Activated CD4-positive, alpha-beta memory T cell treated with anti-CD3 and anti-CD28 coated beads, Interleukin-2, amount 10 ng/mL, durations not matched to agents 7 days and 5 days (primary cell): Measurements from ENCODE around the gene ASXL3. TPM values are rescaled to one million over a fixed set of nuclear protein-coding genes. Genes with fewer than 3 reads are reported as not detected.

Experiments
- CTCF ChIA-PET: fragments of 350-600 bp; sonication (Branson Sonifier 250); formaldehyde crosslinking; loops from one replicate; lab custom pipeline; 2021; ENCODE audit warnings: antibody characterized with exemption, inconsistent platforms; lab: Charles Lee
- POLR2A ChIA-PET: fragments of 350-600 bp; sonication (Branson Sonifier 250); formaldehyde crosslinking; loops from one replicate; lab custom pipeline; 2021; ENCODE audit warnings: antibody characterized with exemption; lab: Charles Lee
- DNase-seq: peaks from one replicate; pipeline ENCODE4 v3.0.0-alpha.2; 2020
- H3K27ac Mint-ChIP-seq: one replicate; pipeline ENCODE4 v1.8.0; 2021; ENCODE audit warnings: mild to moderate bottlenecking, mixed read lengths
- H3K27me3 Mint-ChIP-seq: one replicate; pipeline ENCODE4 v1.8.0; 2021; ENCODE audit warnings: mixed read lengths
- H3K36me3 Mint-ChIP-seq: one replicate; pipeline ENCODE4 v1.8.0; 2021; ENCODE audit warnings: low read depth, mixed read lengths
- H3K4me1 Mint-ChIP-seq: one replicate; pipeline ENCODE4 v1.8.0; 2021; ENCODE audit warnings: mixed read lengths
- H3K4me3 Mint-ChIP-seq: one replicate; pipeline ENCODE4 v1.8.0; 2021; ENCODE audit warnings: mild to moderate bottlenecking, mixed read lengths
- H3K9me3 Mint-ChIP-seq: one replicate; pipeline ENCODE4 v1.8.0; 2021; ENCODE audit warnings: mixed read lengths
- total RNA-seq, 2 experiments: library from RNA; stranded (reverse); gene quantifications; one replicate each; pipeline ENCODE4 v1.2.3, GENCODE V29; 2021

The ASXL3 gene
- total RNA-seq, 2 experiments from 2014 or later, result not detected

- no peaks in the 10 kb centered on the region for H3K27me3 Mint-ChIP-seq
- no peaks in the 10 kb centered on the region for H3K4me1 Mint-ChIP-seq
- ChIA-PET CTCF (no interaction called here), POLR2A (no interaction called here)
- peaks cover 10% of the 10 kb centered on the region for H3K9me3 Mint-ChIP-seq
- no peak overlapping the region for H3K27ac Mint-ChIP-seq
- no peaks in the 10 kb centered on the region for H3K36me3 Mint-ChIP-seq
- DNase-seq, result no peak
- H3K4me3 Mint-ChIP-seq, result no peak overlapping the region
These were observed 116.6 kb downstream of the ASXL3 start for GRCh38 chr18:33694593-33694992.

- H3K4me3 Mint-ChIP-seq, result no peak overlapping the region
These were observed 118.5 kb downstream of the ASXL3 start for GRCh38 chr18:33696332-33697162.

GRCh38 chr18:33697498-33697897 is 119.5 kb downstream of the ASXL3 start:
- DNase-seq, result no peak
- Mint-ChIP-seq H3K27ac (no peak overlapping the region), H3K4me3 (no peak overlapping the region), H3K4me1 (no peaks in the 10 kb centered on the region), H3K9me3 (peaks cover 4% of the 10 kb centered on the region), H3K36me3 (no peaks in the 10 kb centered on the region), H3K27me3 (no peaks in the 10 kb centered on the region)
- POLR2A ChIA-PET, result no interaction called here
- CTCF ChIA-PET, result no interaction called here

More at GRCh38 chr18:33696332-33697162, 118.5 kb downstream of the ASXL3 start:
- H3K27ac Mint-ChIP-seq, result no peak overlapping the region
- POLR2A ChIA-PET, result no interaction called here
- H3K9me3 Mint-ChIP-seq, result peaks cover 6% of the 10 kb centered on the region
- H3K4me1 Mint-ChIP-seq, result no peaks in the 10 kb centered on the region
- CTCF ChIA-PET, result no interaction called here
- no peaks in the 10 kb centered on the region for H3K27me3 Mint-ChIP-seq
- H3K36me3 Mint-ChIP-seq, result no peaks in the 10 kb centered on the region
- DNase-seq, result no peak

- ChIA-PET POLR2A (no interaction called here), CTCF (no interaction called here)
- Mint-ChIP-seq H3K36me3 (no peaks in the 10 kb centered on the region), H3K27ac (no peak overlapping the region), H3K27me3 (no peaks in the 10 kb centered on the region), H3K9me3 (no peaks in the 10 kb centered on the region), H3K4me1 (no peaks in the 10 kb centered on the region), H3K4me3 (no peak overlapping the region)
- no peak for DNase-seq
These were observed 121.4 kb downstream of the ASXL3 start for GRCh38 chr18:33699372-33699771.

- Mint-ChIP-seq H3K36me3 (no peaks in the 10 kb centered on the region), H3K27ac (no peak overlapping the region), H3K4me3 (no peak overlapping the region), H3K9me3 (no peaks in the 10 kb centered on the region), H3K4me1 (no peaks in the 10 kb centered on the region), H3K27me3 (no peaks in the 10 kb centered on the region)
- POLR2A ChIA-PET, result no interaction called here
- no peak for DNase-seq
- CTCF ChIA-PET, result no interaction called here
These were observed 122.5 kb downstream of the ASXL3 start for GRCh38 chr18:33700513-33700976.

GRCh38 chr18:33702625-33703024 is 124.6 kb downstream of the ASXL3 start:
- ChIA-PET POLR2A (no interaction called here), CTCF (no interaction called here)
- Mint-ChIP-seq H3K4me3 (no peak overlapping the region), H3K9me3 (no peaks in the 10 kb centered on the region), H3K4me1 (no peaks in the 10 kb centered on the region), H3K36me3 (no peaks in the 10 kb centered on the region), H3K27me3 (no peaks in the 10 kb centered on the region), H3K27ac (no peak overlapping the region)
- no peak for DNase-seq

GRCh38 chr18:33706391-33706790 is 128.4 kb downstream of the ASXL3 start:
- Mint-ChIP-seq H3K27ac (no peak overlapping the region), H3K9me3 (no peaks in the 10 kb centered on the region), H3K27me3 (no peaks in the 10 kb centered on the region), H3K4me3 (no peak overlapping the region), H3K4me1 (no peaks in the 10 kb centered on the region), H3K36me3 (no peaks in the 10 kb centered on the region)
- no peak for DNase-seq
- POLR2A ChIA-PET, result no interaction called here
- CTCF ChIA-PET, result interaction anchor here (0.7 kb wide), 1 partner anchor 25 kb away, joined by 3 read pairs; no protein-coding TSS in a partner anchor

- no peak for DNase-seq
- CTCF ChIA-PET, result no interaction called here
- H3K36me3 Mint-ChIP-seq, result no peaks in the 10 kb centered on the region
- no peaks in the 10 kb centered on the region for H3K4me1 Mint-ChIP-seq
- no peak overlapping the region for H3K27ac Mint-ChIP-seq
- POLR2A ChIA-PET, result no interaction called here
- no peak overlapping the region for H3K4me3 Mint-ChIP-seq
- no peaks in the 10 kb centered on the region for H3K27me3 Mint-ChIP-seq
- peaks cover 3% of the 10 kb centered on the region for H3K9me3 Mint-ChIP-seq
These were observed 130.9 kb downstream of the ASXL3 start for GRCh38 chr18:33708876-33709275.

GRCh38 chr18:33710269-33710668 is 132.2 kb downstream of the ASXL3 start:
- H3K9me3 Mint-ChIP-seq, result peaks cover 3% of the 10 kb centered on the region
- H3K4me3 Mint-ChIP-seq, result no peak overlapping the region
- no peaks in the 10 kb centered on the region for H3K27me3 Mint-ChIP-seq
- no peak for DNase-seq
- H3K36me3 Mint-ChIP-seq, result no peaks in the 10 kb centered on the region
- H3K27ac Mint-ChIP-seq, result no peak overlapping the region
- no peaks in the 10 kb centered on the region for H3K4me1 Mint-ChIP-seq
- CTCF ChIA-PET, result no interaction called here
- POLR2A ChIA-PET, result no interaction called here

GRCh38 chr18:33711514-33711913 is 133.5 kb downstream of the ASXL3 start:
- Mint-ChIP-seq H3K4me1 (no peaks in the 10 kb centered on the region), H3K27me3 (no peaks in the 10 kb centered on the region), H3K27ac (no peak overlapping the region), H3K9me3 (peaks cover 3% of the 10 kb centered on the region), H3K4me3 (no peak overlapping the region), H3K36me3 (no peaks in the 10 kb centered on the region)
- POLR2A ChIA-PET, result no interaction called here
- CTCF ChIA-PET, result no interaction called here
- DNase-seq, result no peak

GRCh38 chr18:33712719-33713118 is 134.7 kb downstream of the ASXL3 start:
- DNase-seq, result no peak
- Mint-ChIP-seq H3K9me3 (peaks cover 3% of the 10 kb centered on the region), H3K36me3 (no peaks in the 10 kb centered on the region), H3K27me3 (no peaks in the 10 kb centered on the region), H3K27ac (no peak overlapping the region), H3K4me1 (no peaks in the 10 kb centered on the region), H3K4me3 (no peak overlapping the region)
- POLR2A ChIA-PET, result no interaction called here
- CTCF ChIA-PET, result no interaction called here

GRCh38 chr18:33716061-33716683 is 138.2 kb downstream of the ASXL3 start:
- no peaks in the 10 kb centered on the region for H3K4me1 Mint-ChIP-seq

GRCh38 chr18:33717339-33717738 is 139.3 kb downstream of the ASXL3 start:
- Mint-ChIP-seq H3K27me3 (no peaks in the 10 kb centered on the region), H3K9me3 (peaks cover 5% of the 10 kb centered on the region), H3K4me1 (no peaks in the 10 kb centered on the region), H3K27ac (no peak overlapping the region), H3K4me3 (no peak overlapping the region), H3K36me3 (no peaks in the 10 kb centered on the region)
- ChIA-PET POLR2A (no interaction called here), CTCF (no interaction called here)
- DNase-seq, result no peak

More at GRCh38 chr18:33716061-33716683, 138.2 kb downstream of the ASXL3 start:
- CTCF ChIA-PET, result no interaction called here
- Mint-ChIP-seq H3K36me3 (no peaks in the 10 kb centered on the region), H3K27me3 (no peaks in the 10 kb centered on the region), H3K9me3 (peaks cover 5% of the 10 kb centered on the region), H3K4me3 (no peak overlapping the region), H3K27ac (no peak overlapping the region)
- no peak for DNase-seq
- POLR2A ChIA-PET, result no interaction called here
